Kidney (tissue), 14 donors: ENCODE data around the gene FAM193A. TPM values are rescaled to one million over a fixed set of nuclear protein-coding genes. Genes with fewer than 3 reads are reported as not detected.
A peak's percentile ranks its signal among the peaks of the same experiment; 100 is the strongest.

Experiments
- DNase-seq, 5 donors: peaks; one replicate each; pipeline ENCODE4 v3.0.0-alpha.2; 2013 to 2020
- FAIRE-seq: peaks from 2 replicates; lab custom pipeline; 2012; peaks lifted over from hg19 to GRCh38; lab: Jason Lieb, UNC
- H3K27ac ChIP-seq, 2 donors: one replicate each; pipeline ENCODE4 v1.7.0; 2013; ENCODE audit warnings: low read depth in 2 of 2, low read length in 2 of 2, inconsistent platforms in 1 of 2
- H3K27me3 ChIP-seq: one replicate; pipeline ENCODE4 v1.7.1; 2013; ENCODE audit warnings: low read length, inconsistent platforms; ENCODE audit not compliant: control insufficient read depth, insufficient read depth
- H3K36me3 ChIP-seq, 3 donors: one replicate each; pipeline versions ENCODE4 v1.7.0 to v1.7.1; 2013; ENCODE audit warnings: low read length in 3 of 3, control low read depth in 1 of 3, inconsistent platforms in 1 of 3; ENCODE audit not compliant: insufficient read depth in 3 of 3, control insufficient read depth in 2 of 3
- H3K4me1 ChIP-seq, 3 donors: one replicate each; pipeline versions ENCODE4 v1.7.0 to v1.7.1; 2013; ENCODE audit warnings: low read length in 3 of 3, inconsistent platforms in 1 of 3, low read depth in 1 of 3; ENCODE audit not compliant: control insufficient read depth in 2 of 3, insufficient read depth in 2 of 3
- H3K4me3 ChIP-seq, 3 donors: one replicate each; pipeline versions ENCODE4 v1.7.0 to v1.8.1; 2013; ENCODE audit warnings: low read length in 3 of 3, control low read depth in 1 of 3, inconsistent platforms in 1 of 3
- H3K9ac ChIP-seq, 3 donors: one replicate each; pipeline versions ENCODE4 v1.7.0 to v1.7.1; 2013; ENCODE audit warnings: low read length in 3 of 3, control low read depth in 1 of 3, inconsistent platforms in 1 of 3
- H3K9me3 ChIP-seq, 3 donors: one replicate each; pipeline versions ENCODE4 v1.7.0 to v1.7.1; 2013; ENCODE audit warnings: low read length in 3 of 3, control low read depth in 1 of 3, inconsistent platforms in 1 of 3; ENCODE audit not compliant: control insufficient read depth in 2 of 3, insufficient read depth in 1 of 3
- intact Hi-C: fragments of 100-400 bp; cut with DNase I; formaldehyde crosslinking; loops from one replicate; pipeline ENCODE4 v1.11.1; 2022
- polyA plus RNA-seq: library from polyadenylated mRNA; stranded (reverse); fragments of 350-450 nt; fragmentation: Illumina TruSeq; extraction: RNeasy Lipid Tissue Mini Kit (QIAGEN cat#74804); gene quantifications from one replicate; pipeline ENCODE4 v1.2.3, GENCODE V29; 2014; ENCODE audit warnings: low read depth, low replicate concordance; ENCODE audit not compliant: insufficient read depth
- total RNA-seq: library from RNA; stranded (reverse); fragmentation: NEBNext Ultra II Directional; extraction: Animal tissue kit (Norgen Biotek cat#: 25700); gene quantifications from one replicate; pipeline ENCODE4 v1.2.1, GENCODE V29; 2021
- TF ChIP-seq, protein P1 (sequence below): IDR thresholded peaks from 3 replicates; pipeline ENCODE4 v1.5.1; 2012; ENCODE audit warnings: mild to moderate bottlenecking, moderate library complexity, borderline replicate concordance; ENCODE audit not compliant: insufficient read depth; ENCODE audit errors: extremely low read depth
- donor health status: control.
- donor health status: control.
- donor health status: control.
- donor health status: control.
- donor health status: control.
- donor health status: DM: yes; HTN: yes; CAD: no.
- donor health status: Normal renal cell carcinoma (clear cell type).

Gene FAM193A
- total and polyA plus RNA-seq, 2 donors from 2014 or later = 6.3 to 29.3 TPM

- intact Hi-C loops = no loop called here
- Histone ChIP-seq H3K9me3 (no peaks in the 10 kb centered on the region), H3K9ac (no peak overlapping the region), H3K27ac (no peak overlapping the region), H3K4me3 (no peak overlapping the region), H3K27me3 (no peaks in the 10 kb centered on the region), H3K4me1 (peaks cover 4 to 16% (median 11%) of the 10 kb centered on the region in 3 donors), H3K36me3 (peaks cover 0 to 6% (median 5%) of the 10 kb centered on the region in 3 donors)
- TF ChIP-seq, protein P1, sequence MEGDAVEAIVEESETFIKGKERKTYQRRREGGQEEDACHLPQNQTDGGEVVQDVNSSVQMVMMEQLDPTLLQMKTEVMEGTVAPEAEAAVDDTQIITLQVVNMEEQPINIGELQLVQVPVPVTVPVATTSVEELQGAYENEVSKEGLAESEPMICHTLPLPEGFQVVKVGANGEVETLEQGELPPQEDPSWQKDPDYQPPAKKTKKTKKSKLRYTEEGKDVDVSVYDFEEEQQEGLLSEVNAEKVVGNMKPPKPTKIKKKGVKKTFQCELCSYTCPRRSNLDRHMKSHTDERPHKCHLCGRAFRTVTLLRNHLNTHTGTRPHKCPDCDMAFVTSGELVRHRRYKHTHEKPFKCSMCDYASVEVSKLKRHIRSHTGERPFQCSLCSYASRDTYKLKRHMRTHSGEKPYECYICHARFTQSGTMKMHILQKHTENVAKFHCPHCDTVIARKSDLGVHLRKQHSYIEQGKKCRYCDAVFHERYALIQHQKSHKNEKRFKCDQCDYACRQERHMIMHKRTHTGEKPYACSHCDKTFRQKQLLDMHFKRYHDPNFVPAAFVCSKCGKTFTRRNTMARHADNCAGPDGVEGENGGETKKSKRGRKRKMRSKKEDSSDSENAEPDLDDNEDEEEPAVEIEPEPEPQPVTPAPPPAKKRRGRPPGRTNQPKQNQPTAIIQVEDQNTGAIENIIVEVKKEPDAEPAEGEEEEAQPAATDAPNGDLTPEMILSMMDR = peak; percentile 10
- DNase-seq = peak in 1 of 5 donors; percentile 47
- FAIRE-seq = no peak
These were observed 62.3 kb downstream of the FAM193A start for GRCh38 chr4:2598511-2599303.

DNA sequence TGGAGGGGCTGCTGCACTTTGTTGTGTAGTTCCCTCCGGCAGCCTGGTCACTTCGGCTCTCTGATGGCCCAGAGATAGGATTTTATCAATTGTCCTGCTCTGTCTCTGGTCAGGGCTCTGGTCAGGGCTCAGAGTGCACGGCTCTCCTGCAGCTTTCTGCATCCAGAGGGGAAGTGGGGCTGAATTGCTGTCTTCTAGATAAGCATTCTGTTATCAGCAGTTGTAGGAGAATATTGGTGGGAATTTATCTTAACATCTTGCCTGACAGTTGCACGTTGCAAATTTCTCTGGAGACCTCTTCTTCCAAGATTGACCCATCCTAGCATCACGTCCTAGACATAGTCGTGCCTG lies 62.8 kb downstream of the FAM193A start:
- no peak overlapping the region for H3K27ac ChIP-seq
- H3K4me1 ChIP-seq = peaks cover 4 to 15% (median 11%) of the 10 kb centered on the region in 3 donors
- H3K9ac ChIP-seq = no peak overlapping the region
- TF ChIP-seq, protein P1 = no peak
- H3K4me3 ChIP-seq = no peak overlapping the region
- H3K27me3 ChIP-seq = no peaks in the 10 kb centered on the region
- H3K36me3 ChIP-seq = peaks cover 0 to 6% (median 5%) of the 10 kb centered on the region in 3 donors
- FAIRE-seq = no peak
- DNase-seq = no peak
- intact Hi-C loops = no loop called here
- no peaks in the 10 kb centered on the region for H3K9me3 ChIP-seq

DNA sequence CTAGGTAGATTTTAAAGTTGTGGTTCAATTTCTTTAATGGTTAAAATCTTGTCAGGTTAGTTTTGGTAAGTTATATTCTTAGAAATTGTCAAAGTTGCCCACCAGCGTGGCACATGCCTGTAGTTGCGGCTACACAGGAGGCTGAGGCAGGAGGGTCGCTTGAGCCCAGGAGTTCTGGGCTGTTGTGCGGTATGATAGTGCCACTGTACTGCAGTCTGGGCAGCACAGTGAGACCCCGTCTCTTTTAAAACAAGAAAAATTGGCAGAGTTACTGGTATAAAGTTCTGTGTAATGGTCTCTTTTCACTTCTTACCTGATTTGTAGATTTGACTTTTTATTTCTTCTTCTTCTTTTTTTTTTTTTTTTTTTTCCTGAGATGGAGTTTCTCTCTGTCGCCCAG lies 64.4 kb downstream of the FAM193A start:
- Histone ChIP-seq H3K9ac (no peak overlapping the region), H3K27ac (no peak overlapping the region), H3K9me3 (no peaks in the 10 kb centered on the region), H3K27me3 (no peaks in the 10 kb centered on the region), H3K4me1 (peaks cover 4 to 15% (median 11%) of the 10 kb centered on the region in 3 donors), H3K36me3 (peaks cover 0 to 6% (median 5%) of the 10 kb centered on the region in 3 donors), H3K4me3 (no peak overlapping the region)
- intact Hi-C loops = no loop called here
- DNase-seq (no peak), FAIRE-seq (no peak)
- TF ChIP-seq, protein P1 = no peak

DNA sequence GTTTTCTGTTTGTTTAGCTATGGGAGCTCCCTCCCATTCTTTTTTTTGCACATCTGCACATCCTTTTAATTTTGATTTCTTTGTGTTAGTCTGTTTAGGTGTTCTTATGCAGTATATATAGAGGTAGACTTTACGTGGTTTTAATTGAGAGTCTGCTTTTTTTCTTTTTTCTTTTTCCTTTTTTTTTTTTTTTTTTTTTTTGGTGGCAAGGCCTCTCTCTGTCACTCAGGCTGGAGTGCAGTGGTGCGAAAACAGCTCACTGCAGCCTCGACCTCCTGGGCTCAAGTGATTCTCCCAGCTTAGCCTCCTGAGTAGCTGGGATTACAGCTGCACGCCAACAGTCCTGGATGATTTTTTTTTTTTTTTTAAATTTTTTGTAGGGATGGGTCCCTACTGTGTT lies 68.2 kb downstream of the FAM193A start:
- H3K9me3 ChIP-seq = no peaks in the 10 kb centered on the region
- no peak overlapping the region for H3K4me3 ChIP-seq
- no peak overlapping the region for H3K9ac ChIP-seq
- H3K4me1 ChIP-seq = peaks cover 0 to 12% (median 11%) of the 10 kb centered on the region in 3 donors
- TF ChIP-seq, protein P1 = no peak
- H3K27ac ChIP-seq = no peak overlapping the region
- no peak for FAIRE-seq
- no peaks in the 10 kb centered on the region for H3K27me3 ChIP-seq
- intact Hi-C loops = no loop called here
- no peak for DNase-seq
- no peaks in the 10 kb centered on the region for H3K36me3 ChIP-seq
